GM12875 (cell line): ENCODE data around the gene RPEL1.
"Not testable (repeated sequence)": the region's sequence is repeated elsewhere in the genome, so short reads cannot be mapped to it uniquely, and the experiment has no call there.

Experiments
- H3K4me3 ChIP-seq: one replicate; pipeline ENCODE4 v1.5.1; 2011; ENCODE audit warnings: low read depth, low read length, control low read depth
- CTCF ChIP-seq: IDR thresholded peaks from 2 replicates; pipeline ENCODE4 v1.5.1; 2011; ENCODE audit warnings: low read depth, mild to moderate bottlenecking, control low read depth, inconsistent platforms, low read length, moderate library complexity, borderline replicate concordance; ENCODE audit not compliant: insufficient read depth

Gene RPEL1

GRCh38 chr10:103245587-103245986 is at the start of gene RPEL1:
RPEL1 (plus strand) TSS chr10:103245887; CDS start chr10:103245997, 110 bp downstream.
- H3K4me3 ChIP-seq, result not testable (repeated sequence)

GRCh38 chr10:103196516-103196915 is 49.2 kb upstream of the RPEL1 start:
- no peak for TF ChIP-seq CTCF
- no peak overlapping the region for H3K4me3 ChIP-seq

- TF ChIP-seq CTCF, result no peak
- no peak overlapping the region for H3K4me3 ChIP-seq
Measured at GRCh38 chr10:103197174-103197573, 48.5 kb upstream of the RPEL1 start.

GRCh38 chr10:103197903-103198302 is 47.8 kb upstream of the RPEL1 start:
- no peak for TF ChIP-seq CTCF
- no peak overlapping the region for H3K4me3 ChIP-seq

GRCh38 chr10:103198648-103199047 is 47.0 kb upstream of the RPEL1 start:
- no peak overlapping the region for H3K4me3 ChIP-seq
- no peak for TF ChIP-seq CTCF

GRCh38 chr10:103199488-103199887 is 46.2 kb upstream of the RPEL1 start:
- no peak overlapping the region for H3K4me3 ChIP-seq
- TF ChIP-seq CTCF, result no peak

- H3K4me3 ChIP-seq, result no peak overlapping the region
- no peak for TF ChIP-seq CTCF
Measured at GRCh38 chr10:103202319-103202718, 43.4 kb upstream of the RPEL1 start.

- no peak overlapping the region for H3K4me3 ChIP-seq
- TF ChIP-seq CTCF, result no peak
Measured at GRCh38 chr10:103203466-103203865, 42.2 kb upstream of the RPEL1 start.
